Activated naive CD4-positive, alpha-beta T cell treated with anti-CD3 and anti-CD28 coated beads for 36 hours (primary cell): ENCODE results near the gene FOXF1. TPM values are rescaled to one million over a fixed set of nuclear protein-coding genes. Genes with fewer than 3 reads are reported as not detected.

Source experiments
- CTCF ChIA-PET: fragments of 350-600 bp; sonication (Branson Sonifier 250); formaldehyde crosslinking; loops from one replicate; lab custom pipeline; 2021; ENCODE audit warnings: antibody characterized with exemption; lab: Charles Lee
- DNase-seq: peaks from one replicate; pipeline ENCODE4 v3.0.0-alpha.2; 2020
- H3K27ac Mint-ChIP-seq: one replicate; pipeline ENCODE4 v1.8.0; 2021; ENCODE audit warnings: mild to moderate bottlenecking, mixed read lengths
- H3K27me3 Mint-ChIP-seq: one replicate; pipeline ENCODE4 v1.8.0; 2021; ENCODE audit warnings: low read depth, mixed read lengths
- H3K36me3 Mint-ChIP-seq: one replicate; pipeline ENCODE4 v1.8.0; 2021; ENCODE audit warnings: low read depth, mixed read lengths
- H3K4me1 Mint-ChIP-seq: one replicate; pipeline ENCODE4 v1.8.0; 2021; ENCODE audit warnings: low read depth, mixed read lengths
- H3K4me3 Mint-ChIP-seq: one replicate; pipeline ENCODE4 v1.8.0; 2021; ENCODE audit warnings: mild to moderate bottlenecking, moderate library complexity, mixed read lengths
- H3K9me3 Mint-ChIP-seq: one replicate; pipeline ENCODE4 v1.8.0; 2021; ENCODE audit warnings: mixed read lengths
- intact Hi-C: fragments of 100-400 bp; cut with micrococcal nuclease; formaldehyde crosslinking; loops from one replicate; pipeline ENCODE4 v1.15.1; 2023
- total RNA-seq, 2 experiments: library from RNA; stranded (reverse); gene quantifications; one replicate each; pipeline ENCODE4 v1.2.3, GENCODE V29; 2021

The FOXF1 gene
- total RNA-seq = not detected

DNA sequence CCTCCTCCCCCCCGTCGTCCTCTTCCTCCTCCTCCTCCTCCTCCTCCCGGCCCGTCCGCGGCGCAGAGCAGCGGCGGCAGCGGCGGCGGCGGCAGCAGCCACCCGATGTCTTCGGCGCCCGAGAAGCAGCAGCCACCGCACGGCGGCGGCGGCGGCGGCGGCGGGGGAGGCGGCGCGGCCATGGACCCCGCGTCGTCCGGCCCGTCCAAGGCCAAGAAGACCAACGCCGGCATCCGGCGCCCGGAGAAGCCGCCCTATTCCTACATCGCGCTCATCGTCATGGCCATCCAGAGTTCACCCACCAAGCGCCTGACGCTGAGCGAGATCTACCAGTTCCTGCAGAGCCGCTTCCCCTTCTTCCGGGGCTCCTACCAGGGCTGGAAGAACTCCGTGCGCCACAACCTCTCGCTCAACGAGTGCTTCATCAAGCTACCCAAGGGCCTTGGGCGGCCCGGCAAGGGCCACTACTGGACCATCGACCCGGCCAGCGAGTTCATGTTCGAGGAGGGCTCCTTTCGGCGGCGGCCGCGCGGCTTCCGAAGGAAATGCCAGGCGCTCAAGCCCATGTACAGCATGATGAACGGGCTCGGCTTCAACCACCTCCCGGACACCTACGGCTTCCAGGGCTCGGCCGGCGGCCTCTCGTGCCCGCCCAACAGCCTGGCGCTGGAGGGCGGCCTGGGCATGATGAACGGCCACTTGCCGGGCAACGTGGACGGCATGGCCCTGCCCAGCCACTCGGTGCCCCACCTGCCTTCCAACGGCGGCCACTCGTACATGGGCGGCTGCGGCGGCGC lies at the start of gene FOXF1:
Gene FOXF1, plus strand, starts transcription at position 63 of the 797 bp plus-strand sequence. Its CDS starts 43 bp downstream, at position 106.
- DNase-seq = peak; percentile 21
- H3K27me3 Mint-ChIP-seq = peaks cover 59% of the 10 kb centered on the region
- no peak within 1 kb of the TSS for H3K27ac Mint-ChIP-seq
- no peaks in the 10 kb centered on the region for H3K36me3 Mint-ChIP-seq
- CTCF ChIA-PET = no interaction called here
- intact Hi-C loops = loop anchor here (2.0 kb wide), 1 partner anchor 14 kb away; no protein-coding TSS in a partner anchor
- peaks cover 28% of the 10 kb centered on the region for H3K4me1 Mint-ChIP-seq
- H3K4me3 Mint-ChIP-seq = peak within 1 kb of the TSS; percentile 58
- H3K9me3 Mint-ChIP-seq = no peaks in the 10 kb centered on the region

DNA sequence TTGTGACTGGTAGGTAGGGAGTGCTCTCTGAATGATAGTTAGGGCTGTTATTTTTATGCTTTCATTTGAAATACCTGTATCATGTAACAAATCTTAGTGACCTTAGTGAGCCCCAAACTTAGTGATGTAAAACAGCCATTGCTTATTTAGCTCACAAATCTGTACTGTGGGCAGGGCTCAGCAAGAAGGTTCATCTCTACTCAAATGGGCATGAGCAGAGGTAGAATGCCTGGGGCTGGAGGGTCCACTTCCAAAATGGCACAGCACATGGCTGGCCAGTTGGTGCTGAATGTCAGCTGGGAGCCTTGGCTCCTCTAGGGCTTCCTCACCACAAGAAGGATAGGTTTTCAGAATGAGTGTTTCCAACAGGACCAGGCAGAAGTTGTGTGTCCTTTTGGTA lies 49.3 kb upstream of the FOXF1 start:
- no peaks in the 10 kb centered on the region for H3K36me3 Mint-ChIP-seq
- H3K4me1 Mint-ChIP-seq = no peaks in the 10 kb centered on the region
- intact Hi-C loops = no loop called here
- H3K9me3 Mint-ChIP-seq = peaks cover 8% of the 10 kb centered on the region
- no peak overlapping the region for H3K27ac Mint-ChIP-seq
- CTCF ChIA-PET = no interaction called here
- no peak for DNase-seq
- peaks cover 18% of the 10 kb centered on the region for H3K27me3 Mint-ChIP-seq
- no peak overlapping the region for H3K4me3 Mint-ChIP-seq

DNA sequence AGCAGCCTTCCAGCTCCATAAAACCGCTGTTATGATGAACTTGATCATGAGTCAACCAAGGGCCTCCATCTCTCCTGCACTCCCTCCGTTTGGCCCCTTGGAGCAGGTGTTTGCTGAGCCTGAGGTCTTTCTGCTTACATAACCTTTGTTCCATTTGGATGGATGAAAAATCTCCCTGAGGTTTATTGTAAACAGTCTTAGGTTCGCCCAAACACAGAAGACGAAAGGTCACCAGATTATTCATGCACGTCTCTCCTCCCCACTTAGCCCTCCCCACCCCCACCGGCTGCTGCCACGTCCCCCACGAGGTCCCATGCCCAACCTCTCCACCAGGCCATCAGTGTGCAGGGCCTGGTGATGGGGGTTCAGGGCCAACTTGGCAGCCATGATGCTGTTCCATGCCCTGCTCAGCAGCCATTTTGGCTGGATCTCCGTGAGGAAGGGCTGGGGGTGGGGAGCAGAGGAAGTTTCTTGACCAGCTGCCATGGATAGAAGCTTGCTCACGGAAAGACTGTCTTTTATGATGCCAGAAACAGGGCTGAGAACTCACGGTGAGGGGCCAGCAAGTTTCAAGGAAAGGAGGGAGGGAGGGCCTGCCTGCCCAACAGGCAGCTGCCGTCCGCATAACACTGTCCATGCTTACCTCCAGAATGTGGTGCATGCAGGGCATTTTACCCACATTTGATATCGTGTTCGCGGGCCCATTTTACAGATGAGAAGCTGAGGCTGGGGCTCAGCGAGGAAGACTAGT lies 47.8 kb upstream of the FOXF1 start:
- intact Hi-C loops = no loop called here
- CTCF ChIA-PET = no interaction called here
- Mint-ChIP-seq H3K4me3 (no peak overlapping the region), H3K36me3 (no peaks in the 10 kb centered on the region), H3K4me1 (no peaks in the 10 kb centered on the region), H3K9me3 (peaks cover 8% of the 10 kb centered on the region), H3K27me3 (peaks cover 12% of the 10 kb centered on the region), H3K27ac (no peak overlapping the region)
- no peak for DNase-seq

DNA sequence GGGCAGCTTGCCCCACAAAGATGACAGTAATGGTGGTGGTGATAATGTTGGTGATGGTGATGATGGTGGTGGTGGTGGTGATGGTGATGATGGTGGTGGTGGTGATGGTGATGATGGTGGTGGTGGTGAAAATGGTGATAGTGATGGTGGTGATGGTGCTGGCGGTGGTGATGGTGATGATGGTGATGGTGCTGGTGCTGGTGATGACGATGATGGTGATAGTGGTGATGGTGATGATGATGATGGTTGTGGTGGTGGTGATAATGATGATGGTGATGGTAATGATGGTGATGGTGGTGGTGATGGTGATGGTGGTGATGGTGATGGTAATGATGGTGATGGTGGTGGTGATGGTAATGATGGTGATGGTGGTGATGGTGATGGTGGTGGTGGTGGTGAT lies 46.3 kb upstream of the FOXF1 start:
- DNase-seq = no peak
- Mint-ChIP-seq H3K4me1 (no peaks in the 10 kb centered on the region), H3K4me3 (no peak overlapping the region), H3K36me3 (no peaks in the 10 kb centered on the region), H3K27me3 (peaks cover 7% of the 10 kb centered on the region), H3K9me3 (peaks cover 8% of the 10 kb centered on the region), H3K27ac (no peak overlapping the region)
- CTCF ChIA-PET = no interaction called here
- intact Hi-C loops = no loop called here

DNA sequence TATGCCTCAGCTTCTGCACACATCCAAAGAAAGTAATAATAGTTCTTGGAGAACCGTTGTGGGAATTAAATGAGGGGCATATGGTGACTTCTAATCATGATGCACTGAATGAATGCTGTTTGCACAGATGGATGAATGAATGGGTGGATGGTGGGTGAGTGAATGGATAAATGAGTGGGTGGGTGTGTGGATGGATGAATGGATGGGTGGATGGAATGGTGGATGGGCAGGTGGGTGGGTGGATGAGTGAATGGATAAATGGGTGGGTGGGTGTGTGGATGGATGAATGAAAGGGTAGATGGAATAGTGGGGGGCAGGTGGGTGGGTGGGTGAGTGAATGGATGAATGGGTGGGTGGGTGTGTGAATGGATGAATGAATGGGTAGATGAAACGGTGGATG lies 44.9 kb upstream of the FOXF1 start:
- H3K9me3 Mint-ChIP-seq = peaks cover 8% of the 10 kb centered on the region
- H3K27me3 Mint-ChIP-seq = no peaks in the 10 kb centered on the region
- H3K4me3 Mint-ChIP-seq = no peak overlapping the region
- no peaks in the 10 kb centered on the region for H3K4me1 Mint-ChIP-seq
- no peaks in the 10 kb centered on the region for H3K36me3 Mint-ChIP-seq
- no peak for DNase-seq
- CTCF ChIA-PET = no interaction called here
- intact Hi-C loops = no loop called here
- no peak overlapping the region for H3K27ac Mint-ChIP-seq

DNA sequence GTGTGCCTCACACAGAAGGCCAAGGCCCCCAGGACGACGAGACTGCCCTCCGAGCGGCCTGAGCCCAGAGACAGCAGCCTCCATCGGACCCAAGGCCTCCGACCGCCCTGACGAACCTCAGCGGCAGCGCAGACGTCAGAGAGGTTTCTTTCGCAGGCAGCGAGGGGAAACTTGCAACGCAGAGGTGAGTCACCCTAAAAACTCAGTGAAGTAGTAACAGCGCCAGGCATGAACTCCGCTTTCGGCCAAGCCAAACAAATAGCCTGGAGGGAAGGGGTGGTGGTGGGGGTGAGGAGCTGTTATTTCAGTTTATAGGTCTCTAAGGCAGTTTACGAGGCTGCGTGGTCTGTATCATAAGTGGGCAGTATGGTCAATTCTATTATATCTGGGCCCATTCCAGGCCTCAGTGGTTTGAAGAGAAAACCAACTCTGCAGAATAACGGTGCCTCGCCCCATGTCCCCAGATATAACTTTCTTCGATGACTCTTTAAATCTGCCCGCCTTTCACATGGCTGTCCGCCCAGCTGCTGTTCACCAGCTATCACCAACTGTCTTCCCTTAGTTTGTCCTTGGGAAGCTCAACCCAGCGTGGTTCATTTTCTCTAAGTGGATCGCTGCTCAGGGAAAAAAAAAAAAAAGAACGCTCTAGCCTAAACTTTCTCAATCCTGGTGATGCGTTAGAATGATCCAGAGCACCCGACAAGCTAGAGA lies 43.5 kb upstream of the FOXF1 start:
- CTCF ChIA-PET = no interaction called here
- Mint-ChIP-seq H3K27ac (no peak overlapping the region), H3K4me3 (no peak overlapping the region), H3K27me3 (no peaks in the 10 kb centered on the region), H3K4me1 (no peaks in the 10 kb centered on the region), H3K36me3 (no peaks in the 10 kb centered on the region), H3K9me3 (peaks cover 8% of the 10 kb centered on the region)
- intact Hi-C loops = no loop called here
- no peak for DNase-seq

DNA sequence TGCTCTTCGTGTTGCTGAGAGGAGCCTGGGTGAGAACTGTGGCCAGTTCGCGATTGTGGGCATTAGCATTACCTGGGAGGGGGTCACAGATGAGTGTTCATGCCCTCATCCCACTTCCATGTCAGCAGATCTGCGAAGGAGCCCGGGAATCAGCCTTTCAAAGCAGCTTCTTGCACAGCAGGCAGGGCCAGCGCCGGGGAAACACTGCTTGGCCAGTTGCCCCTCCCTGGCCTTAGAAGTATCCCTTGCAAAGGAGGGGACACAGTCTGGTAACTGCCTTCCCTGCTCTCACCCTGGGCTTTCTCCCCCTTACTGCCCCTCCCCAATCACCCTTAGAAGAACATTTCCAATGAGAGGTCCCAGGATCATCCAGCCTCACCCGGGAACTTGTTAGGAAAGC lies 42.8 kb upstream of the FOXF1 start:
- no peak overlapping the region for H3K4me3 Mint-ChIP-seq
- intact Hi-C loops = no loop called here
- H3K4me1 Mint-ChIP-seq = no peaks in the 10 kb centered on the region
- H3K36me3 Mint-ChIP-seq = no peaks in the 10 kb centered on the region
- DNase-seq = no peak
- peaks cover 3% of the 10 kb centered on the region for H3K27me3 Mint-ChIP-seq
- peaks cover 8% of the 10 kb centered on the region for H3K9me3 Mint-ChIP-seq
- CTCF ChIA-PET = no interaction called here
- no peak overlapping the region for H3K27ac Mint-ChIP-seq

DNA sequence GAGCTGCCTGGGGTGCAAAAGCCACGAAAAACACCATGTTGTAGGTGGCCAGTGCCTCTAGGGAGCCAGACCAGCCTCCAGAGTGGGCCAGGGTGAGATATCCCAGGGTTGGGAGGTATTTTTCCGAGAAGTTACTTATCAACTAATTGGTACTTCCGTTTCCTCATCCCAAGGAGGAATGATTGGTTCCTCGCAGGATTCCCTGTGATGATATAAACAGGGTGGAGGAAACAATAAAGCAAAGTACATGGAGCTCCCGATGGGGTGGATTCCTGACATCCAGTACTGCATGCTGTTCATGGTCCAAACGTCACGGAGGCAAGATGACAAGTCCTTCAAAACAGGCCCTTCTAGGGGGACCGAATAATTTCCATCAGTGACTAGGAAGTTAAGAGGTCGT lies 39.4 kb upstream of the FOXF1 start:
- no peaks in the 10 kb centered on the region for H3K9me3 Mint-ChIP-seq

DNA sequence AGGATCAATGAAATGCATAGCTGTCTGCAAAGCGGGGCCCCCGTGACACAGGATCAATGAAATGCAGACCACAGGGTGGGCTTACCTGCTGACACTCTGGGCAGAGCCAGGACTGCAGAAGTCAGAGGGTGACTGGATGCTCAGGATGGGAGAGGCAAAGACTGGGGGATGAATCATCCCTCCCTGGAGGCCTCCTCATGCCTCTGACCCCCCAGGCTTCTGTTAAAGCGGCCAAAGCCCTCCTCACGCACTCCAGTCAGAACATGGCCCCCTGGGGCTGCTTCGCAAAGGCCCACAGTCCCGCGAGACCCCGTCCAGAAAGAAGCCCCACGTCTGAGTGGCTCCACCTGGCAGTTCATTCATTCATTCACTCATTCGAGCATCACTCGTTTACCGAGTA lies 38.4 kb upstream of the FOXF1 start:
- Mint-ChIP-seq H3K36me3 (no peaks in the 10 kb centered on the region), H3K4me1 (no peaks in the 10 kb centered on the region), H3K4me3 (no peak overlapping the region), H3K27ac (no peak overlapping the region), H3K27me3 (peaks cover 12% of the 10 kb centered on the region), H3K9me3 (no peaks in the 10 kb centered on the region)
- intact Hi-C loops = no loop called here
- no peak for DNase-seq
- CTCF ChIA-PET = no interaction called here

More for the DNA sequence above, 39.4 kb upstream of the FOXF1 start:
- intact Hi-C loops = no loop called here
- Mint-ChIP-seq H3K27ac (no peak overlapping the region), H3K4me3 (no peak overlapping the region), H3K36me3 (no peaks in the 10 kb centered on the region), H3K27me3 (peaks cover 12% of the 10 kb centered on the region), H3K4me1 (no peaks in the 10 kb centered on the region)
- no peak for DNase-seq
- CTCF ChIA-PET = interaction anchor here (0.6 kb wide), 2 partner anchors 198 to 498 kb away, joined by 3 to 4 read pairs; no protein-coding TSS in a partner anchor

DNA sequence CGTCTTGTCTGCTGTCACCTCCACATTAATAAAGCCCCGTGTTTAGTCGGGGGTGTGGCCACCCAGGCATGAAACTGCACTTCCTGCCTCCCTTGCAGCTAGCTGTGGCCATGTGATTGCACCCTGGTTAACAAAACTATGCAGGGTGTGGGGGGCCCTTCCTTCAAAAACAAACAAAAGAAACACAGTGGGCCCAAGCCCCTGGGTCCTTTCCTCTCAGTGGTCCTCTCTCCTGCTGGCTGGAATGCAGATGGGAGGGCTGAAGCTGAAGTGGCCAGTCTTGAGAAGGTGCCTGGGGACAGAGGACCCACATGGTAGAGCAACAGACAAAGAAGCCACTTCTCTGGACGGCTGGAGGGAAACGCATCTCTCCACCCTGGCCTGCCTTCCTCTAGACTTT lies 38.0 kb upstream of the FOXF1 start:
- CTCF ChIA-PET = no interaction called here
- no peak for DNase-seq
- Mint-ChIP-seq H3K4me3 (no peak overlapping the region), H3K4me1 (no peaks in the 10 kb centered on the region), H3K36me3 (no peaks in the 10 kb centered on the region), H3K27me3 (peaks cover 17% of the 10 kb centered on the region), H3K9me3 (no peaks in the 10 kb centered on the region), H3K27ac (no peak overlapping the region)
- intact Hi-C loops = no loop called here

DNA sequence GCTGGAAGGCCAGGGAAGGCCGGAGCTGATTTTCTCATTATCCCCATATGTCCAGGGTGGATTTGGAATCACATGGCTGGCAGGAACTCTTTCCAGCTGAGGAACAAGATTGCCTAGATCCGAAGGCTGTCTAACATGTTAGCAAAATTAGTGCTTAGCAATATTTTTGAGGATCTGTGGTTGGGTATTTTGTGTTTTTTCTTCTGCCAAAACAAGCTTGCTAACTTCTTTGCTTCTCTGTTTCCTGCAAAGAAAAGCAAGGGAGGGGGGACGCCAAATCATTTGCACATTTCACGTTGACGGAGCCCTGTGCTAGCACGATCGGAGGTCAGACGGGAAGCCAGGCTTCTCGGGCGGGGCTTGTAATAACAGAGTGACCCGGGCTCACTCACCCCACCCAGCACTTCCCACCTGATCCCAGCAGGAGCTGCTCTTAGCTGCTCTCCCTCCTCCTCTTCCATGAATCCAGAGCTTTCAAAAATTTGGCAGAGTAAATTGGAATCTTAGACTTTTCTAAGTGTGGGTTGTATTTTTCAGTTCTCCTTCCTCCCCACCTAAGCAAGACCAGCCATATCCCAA lies 33.3 kb upstream of the FOXF1 start:
- H3K27me3 Mint-ChIP-seq = peaks cover 33% of the 10 kb centered on the region
- no peaks in the 10 kb centered on the region for H3K4me1 Mint-ChIP-seq
- H3K36me3 Mint-ChIP-seq = no peaks in the 10 kb centered on the region
- intact Hi-C loops = no loop called here
- no peak overlapping the region for H3K27ac Mint-ChIP-seq
- no peak overlapping the region for H3K4me3 Mint-ChIP-seq
- DNase-seq = no peak
- CTCF ChIA-PET = no interaction called here
- no peaks in the 10 kb centered on the region for H3K9me3 Mint-ChIP-seq

DNA sequence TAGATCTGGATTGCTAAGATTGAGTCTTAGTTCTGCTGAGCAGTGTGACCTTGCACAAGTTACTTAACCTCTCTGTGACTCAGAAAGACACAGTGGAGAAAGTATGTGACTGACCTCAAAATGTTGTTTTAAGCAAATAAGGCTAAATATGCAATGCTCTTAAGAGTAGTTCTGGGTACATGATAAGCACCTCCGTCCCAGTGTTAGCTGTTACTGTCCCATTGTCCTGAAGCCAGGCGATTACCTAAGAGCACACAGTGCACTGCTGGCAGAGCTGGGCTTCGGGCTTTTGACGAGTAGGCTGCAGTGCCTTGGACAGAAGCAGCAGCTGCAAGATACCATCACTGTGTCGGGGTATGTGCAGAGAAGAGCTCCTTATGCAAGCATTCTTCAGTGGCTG lies 32.7 kb upstream of the FOXF1 start:
- peaks cover 29% of the 10 kb centered on the region for H3K27me3 Mint-ChIP-seq
- no peak overlapping the region for H3K27ac Mint-ChIP-seq
- intact Hi-C loops = no loop called here
- DNase-seq = no peak
- H3K4me3 Mint-ChIP-seq = no peak overlapping the region
- no peaks in the 10 kb centered on the region for H3K4me1 Mint-ChIP-seq
- CTCF ChIA-PET = no interaction called here
- H3K36me3 Mint-ChIP-seq = no peaks in the 10 kb centered on the region
- H3K9me3 Mint-ChIP-seq = no peaks in the 10 kb centered on the region
